ENCODE measurements around the gene AKAP1.

- TF ChIP-seq CTCF (IDR thresholded peaks at IDR 0.05): peak; percentile 52
- no peak for TF ChIP-seq MAX (IDR thresholded peaks at IDR 0.05)
- TF ChIP-seq POLR2A (IDR thresholded peaks at IDR 0.05; ENCODE audit: low read length): no peak
- TF ChIP-seq CEBPB (IDR thresholded peaks at IDR 0.05): no peak
- no peak for TF ChIP-seq CHD2 (IDR thresholded peaks at IDR 0.05; ENCODE audit: low read length, partially characterized antibody)
- no peak for TF ChIP-seq RNF2 (IDR thresholded peaks at IDR 0.05; ENCODE audit: borderline replicate concordance, low read depth)
- no peak for TF ChIP-seq JUN (IDR thresholded peaks at IDR 0.05)
- TF ChIP-seq USF2 (IDR thresholded peaks at IDR 0.05): no peak
Measured at GRCh38 chr17:57106107-57106835, 21.2 kb downstream of the AKAP1 start.
